HG03066 (cell line): ENCODE measurements around the gene TSTD1.
A peak's percentile ranks its signal among the peaks of the same experiment; 100 is the strongest.
"Not testable (repeated sequence)": the region's sequence is repeated elsewhere in the genome, so short reads cannot be mapped to it uniquely, and the experiment has no call there.

Experiments
- ATAC-seq: cut with Tn5 transposase; IDR thresholded peaks from one replicate; pipeline ENCODE4 v1.9.1; 2021; ENCODE audit warnings: low read depth; ENCODE audit not compliant: unreplicated experiment

Gene TSTD1

DNA sequence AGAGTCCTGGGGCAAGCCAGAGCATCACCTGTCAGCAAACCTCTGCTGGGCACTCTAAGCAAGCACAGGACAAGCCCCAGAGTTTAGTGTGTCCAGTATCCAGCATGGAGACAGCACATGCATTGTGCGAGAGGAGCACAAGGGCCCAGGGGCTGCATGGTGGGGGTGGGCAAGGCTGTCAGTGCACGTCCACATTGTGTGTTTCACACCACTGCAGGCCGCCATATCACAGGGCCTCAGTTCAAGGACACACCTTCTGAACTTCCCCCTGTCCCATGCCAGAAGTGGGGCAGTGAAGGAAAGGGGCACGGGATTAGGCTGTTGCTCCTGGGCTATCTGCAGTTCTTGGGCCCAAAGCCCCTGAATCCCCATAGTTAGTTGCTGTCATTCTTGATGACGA, 782 bp upstream of the TSTD1 start:
- ATAC-seq: no peak

DNA sequence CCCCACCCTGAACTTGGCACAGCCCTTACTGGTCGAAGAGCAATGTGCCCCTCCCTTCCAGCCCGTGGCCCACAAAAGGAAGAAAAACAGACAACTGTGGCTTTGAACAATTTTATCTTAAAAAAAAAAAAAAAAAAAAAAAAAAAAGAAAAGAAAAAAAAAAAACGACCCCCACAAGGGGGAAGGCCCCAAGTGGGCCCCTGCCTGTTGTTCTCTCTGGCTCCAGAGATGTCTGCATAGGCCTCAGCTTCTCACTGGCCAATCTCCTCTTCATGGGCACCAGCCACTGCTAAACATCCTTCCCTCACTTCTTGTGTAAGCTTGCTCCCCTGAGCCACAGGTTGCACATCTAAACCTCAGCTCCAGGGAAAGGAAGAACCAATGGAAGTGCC, 386 bp upstream of the TSTD1 start:
- ATAC-seq: no peak

DNA sequence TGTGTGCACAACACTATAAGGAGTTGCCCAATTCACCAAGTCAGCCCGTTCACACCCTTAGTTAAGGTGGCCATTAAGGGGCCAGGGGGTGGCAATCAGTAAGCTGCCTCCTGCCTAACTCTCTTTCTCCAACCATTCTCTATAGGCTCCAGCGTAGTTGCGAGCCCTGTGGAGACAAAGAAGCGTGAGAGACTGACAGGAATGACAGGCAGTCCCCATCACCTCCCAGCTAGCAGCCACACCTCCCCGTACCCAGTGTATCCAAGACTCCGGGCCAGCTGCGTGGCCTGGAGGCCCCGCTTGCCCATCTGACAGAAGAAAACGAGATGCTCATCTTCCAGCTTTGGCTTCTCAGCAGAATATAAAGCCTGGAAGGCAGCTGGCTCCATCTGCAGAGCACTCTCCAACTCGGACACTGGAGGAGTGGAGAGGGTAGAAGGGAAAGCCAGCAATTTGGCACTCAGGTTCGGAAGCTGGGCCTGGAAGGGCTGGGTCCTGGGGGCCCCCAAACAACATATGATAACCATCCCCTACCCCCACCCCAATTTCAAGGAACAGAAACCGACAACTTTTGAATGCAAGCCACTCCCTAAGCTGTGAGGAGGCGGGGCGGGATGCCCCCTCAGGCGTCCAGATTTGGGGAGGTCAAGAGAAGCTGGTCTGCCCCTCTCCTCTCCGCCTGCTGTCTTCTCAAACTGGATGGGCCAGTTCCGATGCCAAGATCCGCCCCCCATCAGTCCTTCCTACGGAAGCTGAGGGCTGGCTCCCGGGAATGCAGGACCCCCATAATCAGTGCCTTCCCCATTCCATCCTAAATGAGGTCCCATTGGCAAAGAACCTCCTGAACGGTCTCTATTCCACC, 872 bp downstream of the TSTD1 start:
- ATAC-seq: no peak

DNA sequence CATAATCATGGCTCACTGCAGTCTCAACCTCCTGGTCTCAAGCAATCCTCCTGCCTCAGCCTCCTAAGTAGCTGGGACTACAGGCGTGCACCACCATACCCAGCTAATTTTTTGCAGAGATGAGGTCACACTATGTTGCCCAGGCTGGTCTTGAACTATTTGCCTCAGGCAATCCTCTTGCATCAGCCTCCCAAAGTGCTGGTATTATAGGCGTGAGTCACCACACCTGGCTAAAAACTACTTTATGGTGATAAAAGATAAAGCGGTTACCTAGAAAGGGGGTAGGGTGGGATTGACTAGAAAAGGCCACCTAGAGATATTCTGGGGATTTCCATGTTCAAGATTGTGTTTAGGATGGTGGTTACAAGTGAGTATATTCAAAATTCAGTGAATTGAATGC, 5.0 kb downstream of the TSTD1 start:
- no peak for ATAC-seq

DNA sequence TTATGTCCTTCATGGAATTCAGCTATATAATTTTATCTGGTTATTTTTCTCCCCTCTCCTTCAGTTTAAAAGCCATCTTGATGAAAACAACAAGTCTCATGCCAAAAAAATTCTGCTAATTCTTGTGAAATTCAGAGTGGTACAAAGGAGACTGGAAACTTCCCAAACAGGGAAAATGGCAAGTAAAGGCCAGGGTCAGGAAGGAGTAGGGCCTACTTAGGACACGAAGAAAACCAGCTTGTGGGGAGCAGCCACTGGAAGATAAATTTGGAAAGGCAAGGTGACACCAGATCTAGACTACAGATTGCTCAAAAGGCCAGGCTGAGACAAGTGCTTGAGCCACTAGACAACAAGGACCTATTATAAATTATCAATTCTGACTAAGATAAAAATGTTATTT, 6.4 kb downstream of the TSTD1 start:
- ATAC-seq: no peak

DNA sequence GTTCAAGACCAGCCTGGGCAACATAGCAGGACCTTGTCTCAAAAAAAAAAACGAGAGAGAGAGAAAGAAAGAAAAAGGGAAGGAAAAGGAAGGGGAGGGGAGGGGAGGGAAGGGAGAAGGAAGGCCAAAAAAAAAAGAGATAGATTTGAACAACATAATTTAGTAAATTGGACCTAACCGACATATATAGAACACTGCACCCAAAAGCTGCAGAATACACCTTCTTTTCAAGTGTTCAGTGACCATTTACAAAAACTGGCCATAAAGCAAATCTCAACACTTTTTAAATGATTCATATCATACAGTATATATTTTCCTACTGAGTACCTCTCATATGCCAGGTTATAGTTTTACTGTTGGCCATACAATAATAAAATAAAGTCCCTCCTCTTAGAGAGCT, 6.9 kb downstream of the TSTD1 start:
- no peak for ATAC-seq

DNA sequence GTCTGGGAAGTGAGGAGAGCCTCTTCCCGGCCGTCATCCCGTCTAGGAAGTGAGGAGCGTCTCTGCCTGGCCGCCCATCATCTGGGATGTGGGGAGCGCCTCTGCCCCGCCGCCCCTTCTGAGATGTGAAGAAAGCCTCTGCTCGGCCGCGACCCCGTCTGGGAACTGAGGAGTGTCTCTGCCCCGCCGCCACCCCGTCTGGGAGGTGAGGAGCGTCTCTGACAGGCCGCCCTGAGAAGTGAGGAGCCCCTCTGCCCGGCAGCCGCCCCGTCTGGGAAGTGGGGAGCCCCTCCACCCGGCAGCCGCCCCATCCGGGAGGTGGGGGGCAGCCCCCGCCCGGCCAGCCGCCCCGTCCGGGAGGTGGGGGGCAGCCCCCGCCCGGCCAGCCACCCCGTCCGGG, 9.3 kb downstream of the TSTD1 start:
- ATAC-seq: not testable (repeated sequence)

DNA sequence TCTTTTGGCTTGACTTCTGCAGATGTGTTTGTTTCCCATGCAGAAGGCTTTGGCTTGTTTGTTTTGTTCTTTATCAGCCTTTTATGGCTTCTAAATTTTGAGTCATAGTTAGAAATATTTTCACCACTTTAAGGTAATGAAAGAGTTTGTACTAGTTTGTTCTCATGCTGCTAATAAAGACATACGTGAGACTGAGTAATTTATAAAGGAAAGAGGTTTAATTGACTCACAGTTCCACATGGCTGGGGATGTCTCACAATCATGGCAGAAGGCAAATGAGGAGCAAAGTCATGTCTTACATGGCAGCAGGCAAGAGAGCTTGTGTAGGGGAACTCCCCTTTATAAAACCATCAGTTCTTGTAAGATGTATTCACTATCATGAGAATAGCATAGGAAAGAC, 11.8 kb downstream of the TSTD1 start:
- ATAC-seq: not testable (repeated sequence)

DNA sequence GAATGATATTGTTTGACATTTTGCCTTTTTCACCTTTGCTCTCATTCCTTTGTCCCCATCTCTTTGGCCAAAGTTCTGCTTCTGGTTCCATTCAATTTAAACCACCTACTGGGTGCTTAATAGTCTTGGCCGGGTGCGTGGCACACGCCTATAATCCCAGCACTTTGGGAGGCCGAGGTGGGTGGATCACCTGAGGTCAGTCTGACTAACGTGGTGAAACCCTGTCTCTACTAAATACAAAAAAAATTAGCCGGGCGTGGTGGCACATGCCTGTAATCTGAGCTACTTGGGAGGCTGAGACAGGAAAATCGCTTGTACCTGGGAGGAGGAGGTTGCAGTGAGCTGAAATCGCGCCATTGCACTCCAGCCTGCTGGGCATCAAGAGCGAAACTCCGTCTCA, 16.3 kb downstream of the TSTD1 start:
- not testable (repeated sequence) for ATAC-seq

DNA sequence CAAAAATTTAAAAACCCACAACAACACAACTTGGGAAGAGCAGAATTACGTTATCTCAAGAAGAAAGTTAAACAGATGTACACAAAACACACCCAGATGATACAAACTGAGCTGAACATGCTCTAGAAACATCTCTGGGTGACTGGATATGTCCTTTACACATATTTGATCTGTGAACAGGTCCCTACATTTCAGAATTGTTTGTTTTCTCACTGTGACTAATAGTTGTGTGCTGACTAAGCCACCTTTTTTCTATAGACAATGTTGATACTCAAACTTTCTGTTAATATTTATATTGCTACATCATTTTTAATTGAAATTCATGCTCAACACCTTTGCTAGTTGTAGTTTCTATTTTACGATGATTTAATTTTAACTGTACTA, 16.8 kb downstream of the TSTD1 start:
- ATAC-seq: no peak

DNA sequence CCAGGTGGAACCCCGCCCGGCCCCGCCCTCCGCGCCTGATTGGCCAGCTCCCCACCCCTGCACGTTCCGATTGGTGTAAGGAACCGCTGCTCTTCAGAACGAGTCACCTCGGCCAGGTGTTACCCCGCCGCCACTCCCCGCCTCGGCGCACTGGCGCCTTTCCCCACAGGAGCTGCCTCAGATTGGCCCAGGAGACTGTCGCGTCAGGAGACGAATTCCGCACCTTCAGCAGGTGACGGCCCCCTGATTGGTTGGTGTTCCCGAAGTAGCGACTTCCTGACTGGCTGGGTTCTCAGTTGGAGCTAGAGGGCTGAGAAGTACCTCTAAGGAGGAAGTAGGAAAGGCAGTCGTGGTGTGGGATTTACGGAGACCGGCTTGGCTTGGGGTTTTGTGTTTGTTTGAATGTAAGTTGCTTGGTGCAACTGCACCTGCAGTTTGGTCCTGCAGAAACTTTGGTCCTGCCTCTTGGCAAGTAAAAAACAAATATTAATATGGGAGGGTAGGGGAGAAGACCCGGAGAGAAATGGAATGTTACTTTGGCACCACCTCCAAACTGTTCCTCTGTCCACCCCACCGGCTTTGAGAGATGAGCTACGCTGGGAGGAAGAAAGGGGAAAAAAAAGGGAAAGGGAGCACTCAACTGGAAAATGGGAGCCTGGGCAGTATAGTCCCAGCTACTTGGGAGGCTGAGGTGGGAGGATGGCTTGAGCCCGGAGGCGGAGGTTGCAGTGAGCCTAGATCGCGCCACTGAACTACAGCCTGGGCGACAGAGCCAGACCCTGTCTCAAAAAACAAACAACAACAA, 17.4 kb downstream of the TSTD1 start:
- peak; percentile 86 for ATAC-seq

DNA sequence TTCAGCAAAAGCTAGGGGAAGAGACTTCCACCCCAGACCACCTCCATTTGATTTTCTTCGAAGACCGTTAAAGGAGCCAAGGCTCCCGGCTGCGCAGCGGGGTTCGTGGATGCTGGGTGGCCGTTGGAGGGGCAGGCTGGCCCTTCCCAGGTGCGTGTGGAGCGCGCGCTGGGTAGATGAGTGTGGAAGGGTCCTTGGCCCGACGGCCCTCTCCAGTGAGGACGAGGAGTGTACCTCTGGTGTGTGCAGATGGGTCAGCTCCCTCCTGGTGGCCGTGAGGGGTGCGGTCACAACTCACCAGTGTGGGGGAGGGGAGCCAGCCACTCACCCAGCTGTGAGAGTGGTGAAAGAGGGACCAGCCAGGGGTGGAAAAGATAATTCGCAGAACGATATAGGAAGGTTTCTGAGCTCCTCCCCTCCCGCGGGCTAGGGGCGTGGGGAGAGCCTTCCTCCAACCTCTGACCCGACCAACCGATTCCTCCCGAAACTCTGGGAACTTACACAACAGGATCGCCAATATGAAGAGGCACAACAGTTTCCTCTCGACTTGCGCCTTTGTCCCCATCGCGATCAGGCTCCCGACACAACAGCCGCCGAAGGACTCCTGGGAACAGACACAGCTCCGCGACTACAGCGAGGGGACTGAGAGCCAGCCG, 18.1 kb downstream of the TSTD1 start, which contains the start of gene F11R:
TSS of gene F11R (minus strand) at position 644 of the 656 bp plus-strand sequence. CDS start at position 565, 79 bp downstream.
- ATAC-seq: peak; percentile 45

DNA sequence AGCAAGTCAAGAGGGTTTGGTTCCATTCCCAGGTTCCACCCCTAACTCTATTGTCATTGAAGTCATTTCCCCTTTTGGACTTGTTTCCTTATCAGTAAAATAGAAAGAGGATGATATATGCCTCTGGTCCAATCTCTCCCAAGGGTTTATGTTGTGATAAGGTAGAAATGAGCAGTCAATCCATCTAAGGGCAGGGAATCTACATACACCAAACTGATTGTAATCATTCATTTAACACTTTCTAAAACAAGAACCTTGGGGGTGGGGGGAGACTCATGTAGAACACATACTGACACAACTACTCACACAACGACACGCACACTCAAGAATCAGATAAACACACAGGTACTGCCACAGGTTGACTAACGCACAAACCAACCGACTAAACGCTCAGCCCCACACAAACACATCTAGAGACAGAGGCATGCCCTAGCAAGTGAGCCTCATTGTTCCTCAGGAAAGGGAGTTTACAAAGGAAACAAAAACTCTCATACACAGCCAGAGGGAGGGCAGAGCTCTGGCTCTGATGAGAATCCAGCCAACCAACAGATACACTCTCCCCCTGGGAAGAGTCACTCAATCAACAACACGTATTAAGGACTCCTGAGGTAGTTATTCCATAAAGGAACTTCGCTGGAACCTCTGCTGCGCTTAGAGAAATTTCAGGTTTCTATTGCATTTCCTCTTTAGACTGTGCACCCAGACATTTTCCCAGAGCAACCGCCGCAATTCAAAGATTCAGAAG, 18.8 kb downstream of the TSTD1 start:
- ATAC-seq: no peak

DNA sequence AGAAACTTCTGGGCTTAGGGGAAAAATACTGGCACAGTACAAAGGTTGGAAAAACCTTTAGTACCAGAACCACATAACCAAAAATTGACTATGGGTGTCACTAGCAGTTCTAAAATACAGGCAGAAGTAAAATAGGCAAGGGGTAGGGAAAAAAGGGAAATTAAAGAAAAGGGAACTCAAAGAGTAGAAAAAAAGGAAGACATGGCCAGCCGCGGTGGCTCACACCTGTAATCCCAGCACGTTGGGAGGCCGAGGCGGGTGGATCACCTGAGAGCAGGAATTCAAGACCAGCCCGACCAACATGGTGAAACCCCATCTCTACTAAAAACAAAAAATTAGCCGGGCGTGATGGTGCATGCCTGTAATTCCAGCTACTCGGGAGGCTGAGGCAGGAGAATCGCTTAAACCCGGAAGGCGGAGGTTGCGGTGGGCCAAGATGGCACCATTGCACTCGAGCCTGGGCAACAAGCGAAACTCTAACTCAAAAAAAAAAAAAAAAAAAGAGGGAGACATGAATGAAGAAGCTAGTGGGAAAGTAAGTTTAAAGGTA, 19.6 kb downstream of the TSTD1 start:
- ATAC-seq: not testable (repeated sequence)

DNA sequence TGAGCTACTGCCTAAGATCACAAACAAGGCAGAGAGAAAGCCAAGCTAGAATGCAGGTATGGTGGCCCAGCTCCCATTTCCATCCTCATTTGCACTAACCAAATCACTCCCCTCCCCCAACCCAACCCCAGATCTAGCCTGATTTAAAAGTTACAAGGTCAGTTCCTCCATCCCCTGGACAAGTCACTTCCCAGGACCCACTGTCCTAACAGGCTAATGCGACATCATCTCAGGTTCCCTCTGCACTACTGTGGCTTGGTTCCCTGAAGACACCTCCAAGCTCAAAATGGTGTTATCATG, 20.2 kb downstream of the TSTD1 start:
- ATAC-seq: no peak

DNA sequence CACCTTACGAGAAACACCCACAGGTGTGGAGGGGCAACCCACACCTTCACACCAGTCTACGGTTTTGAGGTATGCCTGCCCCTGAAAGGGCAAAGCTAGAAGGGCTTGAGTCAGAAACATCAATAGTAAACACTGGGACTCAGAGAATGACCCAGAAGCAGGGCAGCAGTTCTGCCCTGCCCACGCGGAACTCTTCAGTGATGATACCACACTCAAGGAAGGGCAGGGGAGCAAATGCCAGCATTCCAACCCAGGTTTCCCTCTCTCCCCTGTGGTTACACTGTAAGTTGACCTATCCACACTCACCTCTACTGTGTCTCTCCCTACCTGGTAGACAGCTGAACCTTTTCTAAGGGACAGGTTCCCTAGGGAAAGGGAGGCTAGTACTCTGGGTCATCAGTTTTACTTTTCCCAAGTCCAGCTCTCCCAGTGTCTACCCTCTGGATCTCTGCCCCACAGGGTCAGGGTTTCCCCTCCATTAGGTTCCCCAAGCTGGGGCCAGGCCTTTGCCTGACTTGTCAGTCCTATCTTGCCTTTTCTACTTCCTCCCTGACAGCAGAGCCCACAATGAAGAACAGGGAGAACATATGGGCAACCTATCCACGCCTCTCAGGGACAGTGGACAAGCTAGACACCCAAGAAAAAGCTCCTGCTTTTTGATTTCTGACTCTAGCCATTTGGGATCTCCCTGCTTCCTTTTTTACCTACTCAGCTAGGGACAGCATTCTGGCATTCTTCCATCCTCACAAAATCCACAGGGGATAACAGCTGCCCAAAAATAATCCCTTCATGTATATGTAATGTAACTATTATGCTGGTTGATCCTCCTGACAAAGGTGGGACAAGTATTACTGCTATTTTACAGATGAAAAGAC, 20.8 kb downstream of the TSTD1 start:
- ATAC-seq: no peak

DNA sequence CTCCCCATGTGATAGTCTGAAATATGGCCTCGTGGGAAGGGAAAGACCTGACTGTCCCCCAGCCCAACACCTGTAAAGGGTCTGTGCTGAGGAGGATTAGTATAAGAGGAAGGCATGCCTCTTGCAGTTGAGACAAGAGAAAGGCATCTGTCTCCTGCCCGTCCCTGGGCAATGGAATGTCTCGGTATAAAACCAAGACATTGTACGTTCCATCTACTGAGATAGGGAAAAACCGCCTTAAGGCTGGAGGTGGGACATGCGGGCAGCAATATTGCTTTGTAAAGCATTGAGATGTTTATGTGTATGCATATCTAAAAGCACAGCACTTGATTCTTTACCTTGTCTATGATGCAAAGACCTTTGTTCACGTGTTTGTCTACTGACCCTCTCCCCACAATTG, 21.6 kb downstream of the TSTD1 start:
- ATAC-seq: not testable (repeated sequence)

DNA sequence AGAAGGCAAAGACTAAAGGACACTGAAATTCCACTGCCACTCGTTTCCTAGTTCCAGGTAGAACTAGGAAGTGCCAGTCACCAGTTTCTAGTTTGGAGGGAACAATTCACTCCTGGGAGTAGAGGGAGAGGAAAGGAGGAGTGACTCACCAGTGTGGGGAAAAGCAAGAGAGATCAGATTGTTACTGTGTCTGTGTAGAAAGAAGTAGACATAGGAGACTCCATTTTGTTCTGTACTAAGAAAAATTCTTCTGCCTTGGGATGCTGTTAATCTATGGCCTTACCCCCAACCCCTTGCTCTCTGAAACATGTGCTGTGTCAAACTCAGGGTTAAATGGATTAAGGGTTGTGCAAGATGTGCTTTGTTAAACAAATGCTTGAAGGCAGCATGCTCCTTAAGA, 22.1 kb downstream of the TSTD1 start:
- not testable (repeated sequence) for ATAC-seq

DNA sequence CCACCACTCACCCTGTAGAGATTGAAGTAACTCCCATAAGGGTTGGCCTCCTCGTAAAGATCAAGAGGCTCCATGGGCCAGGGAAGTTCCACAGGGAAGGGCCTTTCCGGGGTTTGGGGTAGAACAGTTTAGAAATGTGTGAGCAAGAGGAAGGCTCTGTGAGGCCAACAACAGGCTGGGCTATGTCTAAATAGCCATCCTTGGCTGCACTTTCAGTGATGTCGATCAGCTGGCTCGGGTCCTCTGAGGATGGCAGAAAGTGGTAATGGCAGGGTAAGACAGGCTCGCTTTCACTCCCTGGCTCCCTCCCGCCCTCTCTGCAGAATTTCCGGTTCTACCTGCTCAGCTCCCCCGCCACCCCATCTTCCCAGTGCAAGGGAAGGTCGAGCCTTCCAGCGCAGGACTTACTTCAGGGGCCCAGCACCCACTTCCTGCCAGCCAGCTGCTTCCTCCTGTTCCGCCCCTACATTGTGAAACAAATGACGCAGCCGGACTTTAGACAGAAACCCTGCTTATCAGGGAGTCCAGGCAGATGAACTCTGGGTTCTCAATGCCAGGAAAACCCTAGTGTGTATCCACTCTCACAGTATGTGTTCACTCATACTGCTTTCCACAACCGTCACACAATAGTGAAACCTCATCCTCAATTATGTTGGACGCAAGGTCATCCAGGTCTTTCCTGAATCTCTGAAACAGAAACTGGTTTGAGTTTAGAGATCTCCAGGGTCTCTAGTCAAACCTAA, 25.1 kb downstream of the TSTD1 start:
- ATAC-seq: peak; percentile 93
